ENCODE measurements around the gene FRMD6. TPM values are rescaled to one million over a fixed set of nuclear protein-coding genes. Genes with fewer than 3 reads are reported as not detected.

Gene FRMD6
- total RNA-seq, 2 donors from 2014 or later = 12.1 to 14.8 TPM

DNA sequence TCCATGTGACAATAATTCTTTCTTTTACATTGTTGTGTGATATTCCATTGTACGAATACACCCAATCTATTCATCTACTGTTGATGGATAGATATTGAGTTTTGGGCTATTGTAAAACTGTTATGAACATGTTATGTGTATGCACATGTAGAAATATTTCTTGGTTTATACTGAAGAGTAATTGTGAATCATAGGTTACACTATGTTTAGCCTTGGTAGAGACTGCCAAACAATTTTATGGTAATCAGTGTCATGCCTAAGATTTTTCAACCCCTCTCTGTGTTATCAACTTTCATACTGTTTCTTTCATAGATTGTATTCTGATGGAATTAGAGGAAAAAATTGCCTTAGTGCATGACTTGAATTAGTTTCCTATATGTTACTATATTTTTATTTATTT is 39.5 kb downstream of the FRMD6 start:
- no peak overlapping the region for H3K27ac Mint-ChIP-seq
- H3K9me3 Mint-ChIP-seq = no peaks in the 10 kb centered on the region
- peaks cover 3% of the 10 kb centered on the region for H3K27me3 Mint-ChIP-seq (ENCODE audit: insufficient read depth)
- Histone ChIP-seq H3K27me3 (ENCODE audit: control insufficient read depth, insufficient read depth, low read length, poor library complexity, severe bottlenecking) (peaks cover 18% of the 10 kb centered on the region), H3K9me3 (ENCODE audit: control insufficient read depth, low read length) (no peaks in the 10 kb centered on the region), H3K4me1 (ENCODE audit: control insufficient read depth, insufficient read depth, low read length) (no peaks in the 10 kb centered on the region), H3K4me3 (ENCODE audit: low read length) (no peak overlapping the region), H3K27ac (ENCODE audit: low read depth, low read length) (no peak overlapping the region), H3K36me3 (ENCODE audit: control insufficient read depth, insufficient read depth, low read length) (peaks cover 16% of the 10 kb centered on the region), H3K9ac (ENCODE audit: extremely low read depth, low read length, poor library complexity, severe bottlenecking) (no peak overlapping the region)
- DNase-seq = no peak
- H3K4me3 Mint-ChIP-seq = no peak overlapping the region
- H3K4me1 Mint-ChIP-seq = no peaks in the 10 kb centered on the region
- peaks cover 10% of the 10 kb centered on the region for H3K36me3 Mint-ChIP-seq (ENCODE audit: low read depth)
- WGBS, 2 experiments (ENCODE audit: insufficient coverage in 1 of 2, insufficient read length in 1 of 2) = 100% methylated on average over 1 of the region's 1 CpG; no CpG with 5 or more reads in 1 of the 2 experiments
- TF ChIP-seq CTCF (conservative IDR thresholded peaks at IDR 0.05) = no peak

- TF ChIP-seq CTCF (conservative IDR thresholded peaks at IDR 0.05) = no peak
- H3K27me3 Mint-ChIP-seq (ENCODE audit: insufficient read depth) = no peaks in the 10 kb centered on the region
- H3K36me3 Mint-ChIP-seq (ENCODE audit: low read depth) = peaks cover 10% of the 10 kb centered on the region
- Histone ChIP-seq H3K27me3 (ENCODE audit: control insufficient read depth, insufficient read depth, low read length, poor library complexity, severe bottlenecking) (peaks cover 9% of the 10 kb centered on the region), H3K4me1 (ENCODE audit: control insufficient read depth, insufficient read depth, low read length) (no peaks in the 10 kb centered on the region), H3K9me3 (ENCODE audit: control insufficient read depth, low read length) (no peaks in the 10 kb centered on the region), H3K27ac (ENCODE audit: low read depth, low read length) (no peak overlapping the region), H3K9ac (ENCODE audit: extremely low read depth, low read length, poor library complexity, severe bottlenecking) (no peak overlapping the region), H3K36me3 (ENCODE audit: control insufficient read depth, insufficient read depth, low read length) (peaks cover 16% of the 10 kb centered on the region), H3K4me3 (ENCODE audit: low read length) (no peak overlapping the region)
- whole genome bisulfite sequencing, 2 experiments (ENCODE audit: insufficient coverage in 1 of 2, insufficient read length in 1 of 2) = 94 to 100% methylated on average over 2 to 3 of the region's 3 CpGs
- H3K4me1 Mint-ChIP-seq = no peaks in the 10 kb centered on the region
- DNase-seq = no peak
- no peak overlapping the region for H3K4me3 Mint-ChIP-seq
- H3K27ac Mint-ChIP-seq = no peak overlapping the region
- H3K9me3 Mint-ChIP-seq = no peaks in the 10 kb centered on the region
These were observed 40.9 kb downstream of the FRMD6 start for GRCh38 chr14:51692646-51693045.

DNA sequence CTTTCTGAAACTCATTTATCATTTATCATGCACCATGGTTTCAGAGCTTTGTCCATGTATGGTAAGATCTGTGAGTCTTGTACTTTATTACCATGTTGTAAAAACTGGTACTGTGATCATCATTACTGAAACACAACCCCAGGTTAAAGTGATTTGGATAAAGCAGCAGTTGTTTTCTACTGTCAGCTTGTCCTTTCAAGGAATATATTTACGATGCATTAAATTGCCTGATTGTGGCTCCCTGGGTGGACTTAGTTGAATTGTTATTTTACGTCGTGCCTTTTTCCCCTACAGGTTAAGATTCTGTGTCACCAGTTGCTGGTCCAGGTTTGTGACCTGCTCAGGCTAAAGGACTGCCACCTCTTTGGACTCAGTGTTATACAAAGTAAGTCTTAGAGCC is 46.1 kb downstream of the FRMD6 start:
- Histone ChIP-seq H3K27ac (ENCODE audit: low read depth, low read length) (no peak overlapping the region), H3K9me3 (ENCODE audit: control insufficient read depth, low read length) (no peaks in the 10 kb centered on the region), H3K4me3 (ENCODE audit: low read length) (no peak overlapping the region), H3K27me3 (ENCODE audit: control insufficient read depth, insufficient read depth, low read length, poor library complexity, severe bottlenecking) (no peaks in the 10 kb centered on the region), H3K36me3 (ENCODE audit: control insufficient read depth, insufficient read depth, low read length) (peaks cover 30% of the 10 kb centered on the region), H3K9ac (ENCODE audit: extremely low read depth, low read length, poor library complexity, severe bottlenecking) (no peak overlapping the region), H3K4me1 (ENCODE audit: control insufficient read depth, insufficient read depth, low read length) (no peaks in the 10 kb centered on the region)
- no peak for TF ChIP-seq CTCF (conservative IDR thresholded peaks at IDR 0.05)
- peaks cover 6% of the 10 kb centered on the region for H3K4me1 Mint-ChIP-seq
- H3K4me3 Mint-ChIP-seq = no peak overlapping the region
- no peak for DNase-seq
- H3K27ac Mint-ChIP-seq = no peak overlapping the region
- WGBS, 2 experiments (ENCODE audit: insufficient coverage in 1 of 2, insufficient read length in 1 of 2) = 87 to 90% methylated on average over 3 of the region's 3 CpGs
- H3K9me3 Mint-ChIP-seq = no peaks in the 10 kb centered on the region
- H3K36me3 Mint-ChIP-seq (ENCODE audit: low read depth) = peaks cover 1% of the 10 kb centered on the region
- H3K27me3 Mint-ChIP-seq (ENCODE audit: insufficient read depth) = no peaks in the 10 kb centered on the region
